OCI-M2 (cell line): ENCODE measurements around the gene IL1RAP.
"Not testable (repeated sequence)": the region's sequence is repeated elsewhere in the genome, so short reads cannot be mapped to it uniquely, and the experiment has no call there.

Experiments
- DNase-seq: peaks from one replicate; lab custom pipeline; 2025; ENCODE audit not compliant: unreplicated experiment; lab: John Stamatoyannopoulos, UW

The IL1RAP gene

GRCh38 chr3:190505381-190506003 is 8.4 kb upstream of the IL1RAP start:
- no peak for DNase-seq

DNA sequence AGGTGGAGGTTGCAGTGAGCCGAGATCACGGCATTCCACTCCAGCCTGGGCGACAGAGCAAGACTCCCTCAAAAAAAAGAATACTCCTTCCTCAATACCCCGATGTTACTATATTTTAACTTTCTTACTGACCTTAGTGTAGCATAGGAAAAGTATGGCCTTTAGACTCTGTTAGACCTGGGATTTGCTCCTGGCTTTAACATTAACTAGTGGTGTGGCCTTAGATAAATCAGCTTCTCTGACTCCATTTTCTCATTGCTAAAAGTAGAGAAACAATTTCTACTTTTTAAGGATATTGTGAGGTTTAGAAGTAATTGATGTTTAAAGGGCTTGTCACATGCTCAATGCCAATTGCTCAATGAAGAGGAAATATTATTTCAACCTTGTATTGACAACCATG is 7.6 kb upstream of the IL1RAP start:
- no peak for DNase-seq

DNA sequence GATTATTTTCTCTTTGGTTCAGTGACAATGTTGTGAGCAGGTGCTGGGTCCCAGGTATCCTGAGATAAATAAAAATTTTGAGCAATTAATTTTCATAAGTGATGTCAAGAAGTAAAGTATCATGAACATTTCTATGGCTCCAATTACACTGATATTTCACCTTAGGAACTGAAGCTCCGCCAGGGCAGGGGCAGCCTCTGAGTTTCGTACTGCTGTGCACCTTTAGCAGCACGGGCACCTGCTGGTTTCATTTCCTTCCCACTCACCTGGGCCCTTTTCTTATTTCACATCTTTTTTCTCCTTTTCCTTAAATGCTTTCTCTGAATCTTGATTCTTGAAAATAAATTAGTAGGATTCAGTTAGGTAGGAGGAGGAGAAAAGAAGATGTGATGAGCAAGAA is 1.2 kb upstream of the IL1RAP start:
- no peak for DNase-seq

- DNase-seq, result no peak
Observed at GRCh38 chr3:190514413-190515153, 698 bp downstream of the IL1RAP start.

GRCh38 chr3:190516416-190516815 is 2.5 kb downstream of the IL1RAP start:
- DNase-seq, result no peak

GRCh38 chr3:190517687-190518086 is 3.8 kb downstream of the IL1RAP start:
- DNase-seq, result no peak

DNA sequence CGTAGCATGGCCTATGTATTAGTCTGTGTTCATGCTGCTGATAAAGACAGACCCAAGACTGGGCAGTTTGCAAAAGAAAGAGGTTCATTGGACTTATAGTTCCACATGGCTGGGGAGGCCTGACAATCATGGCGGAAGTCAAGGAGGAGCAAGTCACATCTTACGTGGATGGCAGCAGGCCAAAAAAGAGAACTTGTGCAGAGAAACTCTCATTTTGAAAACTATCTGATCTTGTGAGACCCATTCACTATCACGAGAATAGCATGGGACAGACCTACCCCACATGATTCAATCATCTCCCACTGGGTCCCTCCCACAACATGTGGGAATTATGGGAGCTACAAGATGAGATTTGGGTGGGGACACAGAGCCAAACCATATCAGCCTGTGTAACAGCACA is 4.6 kb downstream of the IL1RAP start:
- DNase-seq, result not testable (repeated sequence)

DNA sequence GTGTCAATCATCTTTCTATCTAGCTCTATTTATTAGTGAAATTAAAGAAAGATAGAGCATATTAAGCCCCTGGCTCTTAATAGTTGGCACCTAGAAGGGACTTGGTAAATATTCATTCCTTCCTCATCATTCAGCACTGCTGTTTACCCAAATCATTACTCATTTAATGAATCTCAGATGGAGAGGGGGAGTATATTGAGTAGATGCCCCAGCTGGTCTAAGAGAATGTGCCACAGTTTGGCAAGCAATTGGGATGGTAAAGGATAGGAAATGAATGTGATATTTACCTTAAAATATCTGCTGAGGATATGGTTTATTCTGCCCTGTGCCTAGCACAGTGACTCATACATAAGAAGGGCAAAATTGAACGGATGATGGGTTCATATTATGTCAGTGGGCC is 6.0 kb downstream of the IL1RAP start:
- no peak for DNase-seq

DNA sequence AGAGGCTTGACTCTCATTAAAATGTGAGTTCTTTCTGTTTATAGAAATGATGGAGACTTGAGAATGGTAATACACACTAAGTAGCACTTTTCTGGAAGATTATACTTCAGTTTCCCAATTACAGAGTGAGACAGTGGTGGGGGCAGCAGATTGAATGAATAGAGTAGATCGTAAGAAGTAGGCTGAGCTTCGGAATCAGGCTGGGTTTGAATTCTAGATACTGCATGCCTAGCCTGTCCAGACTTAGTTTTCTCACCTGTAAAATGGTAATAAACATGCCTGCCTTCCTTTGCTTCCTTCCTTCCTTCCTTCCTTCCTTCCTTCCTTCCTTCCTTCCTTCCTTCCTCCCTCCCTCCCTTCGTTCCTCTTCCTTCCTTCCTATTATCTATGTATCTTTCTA is 8.1 kb downstream of the IL1RAP start:
- no peak for DNase-seq

- no peak for DNase-seq
Observed at GRCh38 chr3:190522621-190523222, 8.8 kb downstream of the IL1RAP start.

DNA sequence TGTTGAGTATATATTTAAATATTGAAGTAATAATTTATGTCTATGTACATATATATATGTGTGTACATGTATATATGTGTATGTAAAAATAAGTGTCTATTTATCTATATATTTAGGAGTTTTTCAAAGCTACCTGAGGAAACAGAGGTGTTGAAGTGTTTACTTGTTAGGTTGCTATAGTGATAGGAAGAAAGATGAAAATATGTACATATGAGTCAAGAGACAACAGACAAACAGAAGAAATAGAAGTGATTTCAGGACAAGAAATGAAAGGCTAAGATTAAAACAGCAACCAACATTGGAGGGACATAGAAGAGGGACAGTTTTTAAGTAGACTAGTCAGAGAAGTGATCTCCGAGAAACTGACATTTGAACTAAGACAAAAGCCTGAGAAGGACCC is 11.1 kb downstream of the IL1RAP start:
- DNase-seq, result no peak

GRCh38 chr3:190525634-190526033 is 11.7 kb downstream of the IL1RAP start:
- no peak for DNase-seq

DNA sequence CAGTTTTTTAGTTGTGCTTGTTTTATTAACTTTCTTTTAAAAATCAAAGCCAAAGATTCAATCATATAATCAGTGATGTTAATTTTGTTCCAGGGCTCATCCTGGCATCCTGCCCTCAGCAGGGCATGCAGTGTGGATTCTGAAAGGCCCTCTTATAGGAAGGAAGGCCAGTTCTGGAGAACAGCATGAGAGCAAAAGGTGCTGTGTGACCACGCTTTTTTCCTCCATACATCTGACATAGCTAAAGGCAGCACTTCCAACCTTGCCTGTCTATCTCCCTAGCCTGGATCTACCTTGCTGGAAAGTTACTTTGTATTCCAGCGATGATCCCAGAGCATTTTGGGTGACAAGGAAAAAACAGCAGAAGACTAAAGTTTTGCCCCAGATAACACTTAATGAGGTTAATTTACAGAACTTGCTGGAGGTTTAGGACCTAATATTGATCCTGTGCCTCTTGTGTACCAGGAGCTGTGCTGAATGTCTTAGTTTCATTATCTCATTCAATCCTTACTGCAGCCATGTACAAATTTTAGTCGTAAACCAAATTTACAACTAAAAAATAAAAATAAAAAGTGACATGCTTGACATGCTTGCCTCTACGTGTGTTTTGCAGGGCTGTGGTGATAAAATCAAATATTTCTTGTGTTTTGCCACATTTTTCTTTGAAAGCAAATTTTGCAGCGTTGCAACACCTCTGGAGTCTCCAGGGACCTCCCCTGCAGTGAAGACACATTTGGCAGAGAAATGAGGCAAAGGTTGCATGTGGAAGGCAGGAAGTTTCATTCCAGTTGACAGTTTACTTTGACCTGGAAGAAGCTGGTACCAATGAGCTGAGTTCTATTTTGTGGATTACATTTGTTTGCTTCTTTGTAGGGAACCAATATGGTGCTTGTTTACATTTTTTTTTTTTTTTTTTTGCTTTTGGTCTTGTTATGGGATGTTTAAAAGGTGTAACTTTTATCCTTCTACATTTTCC is 13.2 kb downstream of the IL1RAP start:
- no peak for DNase-seq

DNA sequence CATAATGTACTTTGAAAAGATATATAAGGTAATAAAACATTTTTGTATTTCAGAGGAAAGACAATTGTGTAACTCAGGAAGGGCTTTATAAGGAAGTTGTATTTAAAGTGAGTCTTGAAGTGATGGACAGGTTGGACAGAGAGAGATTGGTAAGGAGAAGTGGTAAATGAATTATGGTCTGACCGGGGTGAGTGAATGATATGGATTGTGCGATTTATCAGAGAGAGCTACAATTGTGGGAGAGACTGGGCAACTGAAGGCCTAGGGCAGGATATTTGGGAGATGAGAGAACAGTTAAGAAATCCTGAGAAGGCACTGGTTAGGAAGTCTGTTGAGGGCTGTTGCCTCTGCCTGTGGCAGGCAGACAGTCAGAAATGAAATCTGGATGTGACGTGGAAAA is 14.8 kb downstream of the IL1RAP start:
- DNase-seq, result no peak

GRCh38 chr3:190531406-190531805 is 17.5 kb downstream of the IL1RAP start:
- DNase-seq, result no peak

- DNase-seq, result no peak
Observed at GRCh38 chr3:190532731-190533203, 18.9 kb downstream of the IL1RAP start.

GRCh38 chr3:190533511-190534281 is 19.8 kb downstream of the IL1RAP start:
- no peak for DNase-seq

- no peak for DNase-seq
Observed at GRCh38 chr3:190534386-190534785, 20.5 kb downstream of the IL1RAP start.

DNA sequence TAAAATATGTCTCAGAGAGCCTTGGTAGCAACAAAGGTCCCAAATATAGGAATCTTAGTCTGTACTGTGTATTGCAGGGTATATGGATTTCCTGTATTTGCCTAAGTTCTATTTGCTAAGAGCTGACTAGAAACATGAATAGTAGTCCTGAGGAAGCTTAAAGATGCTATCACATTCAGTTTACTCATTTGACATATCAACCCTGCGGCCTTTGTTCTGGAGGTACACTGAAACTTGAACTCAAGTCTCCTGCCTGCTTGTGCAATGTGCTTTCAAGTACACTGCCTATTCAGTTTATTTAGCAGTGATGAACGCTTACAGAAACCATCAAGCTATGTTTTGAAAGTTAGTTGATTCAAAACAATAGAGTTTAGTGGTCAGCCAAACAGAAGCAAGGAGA is 21.1 kb downstream of the IL1RAP start:
- no peak for DNase-seq

GRCh38 chr3:190537146-190537545 is 23.3 kb downstream of the IL1RAP start:
- no peak for DNase-seq
